ENCODE measurements around the gene PEG3. TPM values are rescaled to one million over a fixed set of nuclear protein-coding genes. Genes with fewer than 3 reads are reported as not detected.

Gene PEG3
- total and polyA plus RNA-seq, 2 of the 4 experiments (the other 2 are of a cell fraction) = not detected

DNA sequence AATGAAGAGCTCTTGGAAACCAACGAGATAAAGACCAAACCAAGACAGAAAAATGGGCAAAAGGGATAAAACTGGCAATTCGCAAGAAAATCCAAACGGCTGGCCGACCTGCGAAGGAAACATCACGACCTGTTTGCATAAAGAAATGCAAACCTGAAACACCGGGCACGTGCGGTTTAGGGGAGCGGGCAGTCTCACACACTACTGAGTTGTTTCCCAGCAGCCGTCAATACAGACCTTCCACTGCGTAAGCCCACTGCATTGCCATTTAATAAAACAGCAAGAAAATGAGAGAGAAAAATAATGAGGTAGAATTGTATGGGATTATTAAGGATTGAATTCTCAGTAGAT, 642 bp upstream of the PEG3 start:
- Histone ChIP-seq H3K4me1 (ENCODE audit: control insufficient read depth, insufficient read depth, low read length) (no peaks in the 10 kb centered on the region), H2AK9ac (replicated peaks; ENCODE audit: low read depth, low read length, poor library complexity) (no peak overlapping the region), H3K14ac (replicated peaks; ENCODE audit: low read depth, low read length) (no peak overlapping the region), H2BK20ac (ENCODE audit: low read depth, low read length) (no peak overlapping the region), H3K9me3 (ENCODE audit: control insufficient read depth, insufficient read depth, low read length) (peaks cover 34% of the 10 kb centered on the region), H3K4me3 (ENCODE audit: insufficient read depth, low read depth, low read length) (no peak overlapping the region), H3K27me3 (ENCODE audit: control insufficient read depth, insufficient read depth, low read length) (no peaks in the 10 kb centered on the region), H3K36me3 (ENCODE audit: control insufficient read depth, insufficient read depth, low read length) (no peaks in the 10 kb centered on the region), H3K56ac (ENCODE audit: extremely low read depth, insufficient read depth, low read length) (no peak overlapping the region), H3K4ac (ENCODE audit: low read depth, low read length) (no peak overlapping the region), H2BK15ac (ENCODE audit: low read depth, low read length) (no peak overlapping the region), H4K5ac (ENCODE audit: low read depth, low read length) (no peak overlapping the region), H2BK120ac (ENCODE audit: low read depth, low read length) (no peak overlapping the region), H2AFZ (replicated peaks; ENCODE audit: low read length, poor library complexity) (no peak overlapping the region), H2AK5ac (ENCODE audit: low read depth, low read length) (no peak overlapping the region), H3K4me2 (ENCODE audit: low read depth, low read length) (no peak overlapping the region), H4K91ac (ENCODE audit: insufficient read depth, low read depth, low read length) (no peak overlapping the region), H3K18ac (ENCODE audit: low read depth, low read length) (no peak overlapping the region), H3K9ac (ENCODE audit: low read depth, low read length) (no peak overlapping the region), H4K20me1 (ENCODE audit: insufficient read depth, low read length) (no peaks in the 10 kb centered on the region), H3K27ac (ENCODE audit: insufficient read depth, low read length) (no peak overlapping the region), H3K79me1 (ENCODE audit: low read depth in 1 of 2, low read length in 2 of 2) (no peaks in the 10 kb centered on the region), H3K9me1 (ENCODE audit: insufficient read depth, low read length) (no peaks in the 10 kb centered on the region), H4K8ac (ENCODE audit: low read depth in 2 of 2, low read length in 2 of 2) (no peak overlapping the region), H2BK5ac (ENCODE audit: low read depth, low read length, poor library complexity, severe bottlenecking) (no peak overlapping the region), H3K23ac (ENCODE audit: low read depth, low read length) (no peak overlapping the region)
- ATAC-seq (ENCODE audit: low read depth) (no peak), DNase-seq (no peak)
- POLR2A ChIA-PET (ENCODE audit: unreplicated experiment) = no interaction called here
- in situ Hi-C loops (cut with MboI; ENCODE audit: low sequenced_read_pairs) = no loop called here
- CTCF ChIA-PET = no interaction called here
- no peak for TF ChIP-seq MAZ (IDR thresholded peaks at IDR 0.05; ENCODE audit: borderline replicate concordance, low read depth, low read length)
- no peak for TF ChIP-seq NFE2L2 (IDR thresholded peaks at IDR 0.05; ENCODE audit: low read depth, low read length)
- TF ChIP-seq SMC3 (IDR thresholded peaks at IDR 0.05; ENCODE audit: low read depth, low read length) = no peak
- TF ChIP-seq POLR2A (IDR thresholded peaks at IDR 0.05; ENCODE audit: low read depth, low read length) = no peak
- TF ChIP-seq MXI1 (IDR thresholded peaks at IDR 0.05; ENCODE audit: borderline replicate concordance, low read depth, low read length) = no peak
- TF ChIP-seq RFX5 (IDR thresholded peaks at IDR 0.05; ENCODE audit: low read depth, low read length) = no peak
- intact Hi-C loops (cut with micrococcal nuclease) = no loop called here
- dilution Hi-C loops (cut with HindIII; ENCODE audit: low sequenced_read_pairs, unreplicated experiment) = no loop called here
- 23% methylated on average over 5 of the region's 12 CpGs; no CpG with 5 or more reads in 1 of the 2 experiments for WGBS, 2 experiments (ENCODE audit: extremely low coverage in 2 of 2, insufficient read length in 1 of 2)
- no TSS peak for BruUV-seq (replicated peaks)

Data from IMR-90 (cell line).